NT2/D1 (cell line): ENCODE results near the gene INAFM1.

ENCODE experiments used
- SUZ12 ChIP-seq: IDR thresholded peaks from 2 replicates; pipeline ENCODE4 v1.6.1; 2011; ENCODE audit not compliant: insufficient read length, insufficient read depth; ENCODE audit errors: extremely low read depth
- YY1 ChIP-seq: IDR thresholded peaks from 2 replicates; pipeline ENCODE4 v1.6.1; 2011; ENCODE audit not compliant: insufficient read length, insufficient read depth
- ZNF274 ChIP-seq: IDR thresholded peaks from 2 replicates; pipeline ENCODE4 v1.6.1; 2011; ENCODE audit warnings: mild to moderate bottlenecking, low read depth, low read length

DNA sequence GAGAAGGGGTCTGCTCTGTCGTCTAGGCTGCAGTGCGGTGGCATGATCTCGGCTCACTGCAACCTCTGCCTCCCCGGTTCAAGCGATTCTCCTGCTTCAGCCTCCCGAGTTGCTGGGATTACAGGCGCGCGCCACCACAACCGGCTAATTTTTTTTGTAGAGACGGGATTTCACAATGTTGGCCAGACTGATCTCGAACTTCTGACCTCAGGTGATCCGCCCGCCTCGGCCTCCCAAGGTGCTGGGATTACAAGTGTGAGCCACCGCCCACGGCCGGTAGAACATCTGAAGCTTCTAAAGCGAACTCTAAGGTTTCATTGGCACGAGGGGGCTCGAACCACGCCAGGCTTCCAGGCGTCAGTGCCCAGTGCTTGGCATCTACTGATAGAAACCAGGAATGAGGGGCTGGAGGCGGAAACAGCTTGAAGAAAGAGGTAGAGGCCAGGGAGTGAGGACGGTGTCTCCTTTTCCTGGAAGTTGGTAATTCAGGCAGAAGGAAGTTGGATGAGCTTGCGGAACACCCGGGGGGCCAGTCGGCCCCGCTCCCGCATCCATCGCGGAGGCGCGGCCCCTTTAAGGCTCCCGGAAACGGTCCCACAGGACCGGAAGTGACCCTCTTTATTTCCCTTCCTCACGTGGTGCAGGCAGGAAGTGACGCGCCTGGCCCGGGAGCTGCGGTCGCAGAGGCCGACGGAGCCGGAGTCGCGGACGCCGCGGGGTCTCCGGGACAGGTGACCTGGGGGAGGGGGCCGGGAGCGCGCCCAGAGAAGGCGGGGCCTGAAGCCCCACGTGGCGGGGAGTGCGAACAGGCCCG lies 18.6 kb upstream of the INAFM1 start, which contains the start of gene CCDC9:
- TF ChIP-seq YY1 (no peak), ZNF274 (no peak), SUZ12 (no peak)
